Stimulated activated CD8-positive, alpha-beta memory T cell treated with anti-CD3 and anti-CD28 coated beads, Interleukin-15, amount 100 ng/mL, for 24 hours (primary cell): ENCODE results near the gene CCDC192.

Source experiments
- DNase-seq: peaks from one replicate; pipeline ENCODE4 v3.0.0-alpha.2; 2020; ENCODE audit warnings: low read depth

CCDC192 gene

GRCh38 chr5:127985811-127986325 is 282.7 kb downstream of the CCDC192 start:
- no peak for DNase-seq

- no peak for DNase-seq
These were observed 284.4 kb downstream of the CCDC192 start for GRCh38 chr5:127987354-127988145.

GRCh38 chr5:127988146-127988760 is 285.1 kb downstream of the CCDC192 start:
- no peak for DNase-seq
